ENCODE data around the gene SSU72.

Gene SSU72

GRCh38 chr1:1621173-1622009, 46.7 kb upstream of the SSU72 start:
- in situ Hi-C loops (cut with MboI; ENCODE audit: low pct_unique_long_range_greater_than_20kb, low sequenced_read_pairs, unreplicated experiment): no loop called here
- DNase-seq (ENCODE audit: low spot score): no peak
- no peak for TF ChIP-seq CTCF (IDR thresholded peaks at IDR 0.05; ENCODE audit: extremely low read depth, insufficient read depth, missing control alignments)

DNA sequence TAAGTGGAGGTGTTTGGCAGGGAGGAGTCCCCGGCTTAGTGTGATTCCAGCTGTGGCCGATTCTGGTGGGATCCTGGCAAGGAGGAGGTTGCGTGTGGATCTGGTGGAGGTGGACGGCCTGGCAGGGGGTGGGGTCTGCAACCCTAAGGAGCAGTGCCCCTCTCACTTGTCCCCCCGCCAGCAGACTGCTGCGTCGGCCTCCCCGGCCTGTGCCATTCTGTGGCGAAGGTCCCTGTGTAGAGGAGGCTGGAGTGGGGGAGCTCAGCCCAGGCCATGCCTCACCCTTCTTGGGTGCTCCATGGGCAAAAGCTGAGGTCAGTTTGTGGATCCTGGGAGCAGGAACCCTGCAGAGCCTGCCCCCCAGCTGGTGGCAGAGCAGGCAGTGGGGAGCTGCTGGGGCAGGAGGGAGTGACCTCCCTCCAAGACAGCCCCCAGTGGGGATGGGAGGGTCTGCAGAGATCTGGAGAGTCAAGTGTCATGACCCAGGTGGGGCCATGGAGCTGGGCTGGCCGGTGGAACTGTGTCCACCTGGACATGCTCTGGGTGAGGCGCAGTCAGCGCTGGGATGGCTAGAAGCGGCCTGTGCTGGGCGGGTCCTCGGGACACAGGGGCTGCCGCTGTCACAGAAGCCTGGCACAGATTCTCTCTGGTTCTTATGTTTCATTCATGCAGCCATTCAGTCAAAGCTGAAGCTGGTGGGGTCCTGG, 45.9 kb upstream of the SSU72 start:
- TF ChIP-seq CTCF (IDR thresholded peaks at IDR 0.05; ENCODE audit: extremely low read depth, insufficient read depth, missing control alignments): no peak
- DNase-seq (ENCODE audit: low spot score): no peak
- in situ Hi-C loops (cut with MboI; ENCODE audit: low pct_unique_long_range_greater_than_20kb, low sequenced_read_pairs, unreplicated experiment): no loop called here

- peak; percentile 33 for TF ChIP-seq CTCF (IDR thresholded peaks at IDR 0.05; ENCODE audit: extremely low read depth, insufficient read depth, missing control alignments)
- no peak for DNase-seq (ENCODE audit: low spot score)
- in situ Hi-C loops (cut with MboI; ENCODE audit: low pct_unique_long_range_greater_than_20kb, low sequenced_read_pairs, unreplicated experiment): no loop called here
These were observed 45.3 kb upstream of the SSU72 start for GRCh38 chr1:1619917-1620361.

DNA sequence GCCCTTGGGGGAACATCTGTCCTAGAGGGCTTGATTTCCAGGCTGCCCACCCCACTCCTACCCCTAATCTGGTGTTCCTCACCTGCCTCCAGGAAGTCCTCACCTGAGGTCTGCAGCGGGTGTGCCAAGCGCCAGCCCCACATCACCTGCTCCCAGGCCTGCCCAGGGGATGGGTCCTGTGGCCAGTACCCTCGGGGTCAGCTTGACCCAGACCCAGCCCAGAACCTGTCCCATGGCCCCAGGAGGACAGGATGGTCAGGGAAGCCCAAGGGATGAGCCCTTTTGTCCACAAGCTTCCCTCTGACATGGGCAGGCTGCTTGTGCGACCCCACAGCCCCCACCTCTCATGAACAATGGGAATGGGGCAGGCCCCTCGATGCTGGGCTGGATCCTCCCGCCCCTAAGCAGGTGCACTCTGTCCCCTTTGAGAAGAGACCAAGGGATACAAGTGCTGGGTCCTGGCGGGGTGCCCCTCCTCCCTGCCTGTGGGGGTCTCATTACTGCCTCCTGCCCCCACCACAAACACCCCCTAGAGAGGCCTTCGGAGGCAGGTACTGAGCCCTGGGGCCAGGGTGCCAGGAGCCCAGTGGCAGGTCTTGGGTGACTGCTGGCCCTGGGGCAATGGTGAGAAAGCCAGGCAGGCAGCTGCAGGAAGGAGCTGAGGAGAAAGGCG, 43.9 kb upstream of the SSU72 start:
- TF ChIP-seq CTCF (IDR thresholded peaks at IDR 0.05; ENCODE audit: extremely low read depth, insufficient read depth, missing control alignments): no peak
- DNase-seq (ENCODE audit: low spot score): no peak
- in situ Hi-C loops (cut with MboI; ENCODE audit: low pct_unique_long_range_greater_than_20kb, low sequenced_read_pairs, unreplicated experiment): no loop called here

DNA sequence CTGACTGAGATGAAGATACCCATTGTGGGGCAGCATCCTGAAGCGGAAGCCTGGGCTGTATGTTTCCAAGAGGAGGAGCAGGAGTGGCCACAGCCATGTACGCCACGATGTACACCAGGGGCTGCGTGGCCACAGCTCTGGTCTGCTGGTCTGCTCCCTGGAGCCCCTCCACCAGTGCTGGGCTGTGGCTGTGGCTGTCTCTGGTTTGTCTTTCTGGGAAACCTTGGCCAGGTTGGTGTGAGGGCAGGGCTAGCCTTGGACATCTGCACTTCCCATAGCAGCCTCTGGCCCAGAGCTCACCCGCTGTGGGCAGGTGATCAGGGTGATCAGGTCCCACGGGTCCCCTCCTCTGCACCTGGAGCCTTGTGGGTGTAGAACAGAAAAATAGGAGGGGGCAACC, 43.3 kb upstream of the SSU72 start:
- no peak for TF ChIP-seq CTCF (IDR thresholded peaks at IDR 0.05; ENCODE audit: extremely low read depth, insufficient read depth, missing control alignments)
- in situ Hi-C loops (cut with MboI; ENCODE audit: low pct_unique_long_range_greater_than_20kb, low sequenced_read_pairs, unreplicated experiment): no loop called here
- no peak for DNase-seq (ENCODE audit: low spot score)

- in situ Hi-C loops (cut with MboI; ENCODE audit: low pct_unique_long_range_greater_than_20kb, low sequenced_read_pairs, unreplicated experiment): no loop called here
- DNase-seq (ENCODE audit: low spot score): no peak
- no peak for TF ChIP-seq CTCF (IDR thresholded peaks at IDR 0.05; ENCODE audit: extremely low read depth, insufficient read depth, missing control alignments)
These were observed 42.9 kb upstream of the SSU72 start for GRCh38 chr1:1617516-1617915.

All from GM13977 (cell line).